SU-DHL-6 (cell line): ENCODE data around the gene VWA8.

Experiments used
- CTCF ChIP-seq: fragments of 200-600 bp; sonication (generic); IDR thresholded peaks from one replicate; pipeline ENCODE4 v1.5.1; 2017; ENCODE audit warnings: antibody characterized with exemption, mild to moderate bottlenecking, low read length, moderate library complexity; ENCODE audit not compliant: insufficient read depth, poor library complexity, severe bottlenecking
- EZH2phosphoT487 ChIP-seq: fragments of 200-600 bp; sonication (generic), shearing (Covaris generic); conservative IDR thresholded peaks from 2 replicates; pipeline ENCODE4 v1.6.1; 2018; ENCODE audit warnings: mild to moderate bottlenecking, antibody characterized with exemption, low read length, moderate library complexity, mixed read lengths

DNA sequence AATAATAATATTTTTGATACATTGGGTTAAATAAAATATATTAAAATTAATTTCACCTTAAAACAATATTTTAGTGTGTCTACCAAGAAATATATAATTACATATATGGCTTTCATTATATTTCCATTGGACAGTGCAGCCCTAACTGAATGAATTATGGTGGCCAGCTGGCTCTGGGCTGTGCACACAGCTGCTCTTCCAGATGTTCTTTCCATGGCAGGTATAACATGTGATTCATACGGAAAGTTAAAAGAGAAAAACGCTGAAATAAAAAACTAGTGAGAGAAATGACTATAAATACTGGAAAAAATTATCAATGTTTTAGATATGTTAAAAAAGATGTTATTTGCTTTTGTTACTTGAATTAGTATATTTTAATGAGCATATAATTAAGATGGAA lies 287.3 kb downstream of the VWA8 start:
- TF ChIP-seq CTCF (no peak), EZH2phosphoT487 (no peak)
